Loucy (cell line): ENCODE results near the gene INSRR.
A peak's percentile ranks its signal among the peaks of the same experiment; 100 is the strongest.

Experiments used
- H2AFZ ChIP-seq: fragments of 200-600 bp; sonication (generic); 2 replicates; pipeline ENCODE4 v1.6.0; 2016; ENCODE audit warnings: antibody characterized with exemption, mild to moderate bottlenecking, low read length, moderate library complexity
- H3F3A ChIP-seq: fragments of 200-600 bp; 2 replicates; pipeline ENCODE4 v1.6.0; 2016; ENCODE audit warnings: antibody characterized with exemption, low read depth, mild to moderate bottlenecking
- H3K27me3 ChIP-seq: fragments of 200-600 bp; sonication (generic); 2 replicates; pipeline ENCODE4 v1.6.1; 2014; ENCODE audit warnings: low read length, mild to moderate bottlenecking; ENCODE audit not compliant: insufficient read depth, poor library complexity, severe bottlenecking
- H3K36me3 ChIP-seq: fragments of 200-600 bp; sonication (generic); 2 replicates; pipeline ENCODE4 v1.6.1; 2016; ENCODE audit warnings: low read length; ENCODE audit not compliant: insufficient read depth
- H3K4me1 ChIP-seq: fragments of 200-600 bp; sonication (generic); 2 replicates; pipeline ENCODE4 v1.5.1; 2014; ENCODE audit warnings: low read length, mild to moderate bottlenecking; ENCODE audit not compliant: insufficient read depth, poor library complexity, severe bottlenecking
- H3K4me2 ChIP-seq: fragments of 200-600 bp; sonication (generic); 2 replicates; pipeline ENCODE4 v1.6.0; 2014; ENCODE audit warnings: antibody characterized with exemption, low read length, low read depth, mild to moderate bottlenecking; ENCODE audit not compliant: poor library complexity, severe bottlenecking
- H3K4me3 ChIP-seq: fragments of 200-600 bp; sonication (generic); 2 replicates; pipeline ENCODE4 v1.5.1; 2014; ENCODE audit warnings: low read length, mild to moderate bottlenecking, mixed read lengths; ENCODE audit not compliant: poor library complexity, severe bottlenecking
- H3K79me2 ChIP-seq: fragments of 200-600 bp; sonication (generic); 2 replicates; pipeline ENCODE4 v1.6.1; 2014; ENCODE audit warnings: low read length; ENCODE audit not compliant: insufficient read depth
- H3K9ac ChIP-seq: fragments of 200-600 bp; sonication (generic); 2 replicates; pipeline ENCODE4 v1.6.0; 2014; ENCODE audit warnings: mild to moderate bottlenecking, low read depth, low read length, moderate library complexity; ENCODE audit not compliant: poor library complexity, severe bottlenecking
- H3K9me2 ChIP-seq: fragments of 200-600 bp; sonication (generic); replicated peaks from 2 replicates; pipeline ENCODE4 v1.6.1; 2016; ENCODE audit warnings: low read depth, low read length, mixed read lengths
- H3K9me3 ChIP-seq: fragments of 200-600 bp; sonication (generic); 2 replicates; pipeline ENCODE4 v1.6.1; 2014; ENCODE audit warnings: mild to moderate bottlenecking, antibody characterized with exemption, low read length, low read depth; ENCODE audit not compliant: insufficient read depth
- H4K20me1 ChIP-seq: fragments of 200-600 bp; sonication (generic); 2 replicates; pipeline ENCODE4 v1.6.0; 2014; ENCODE audit warnings: antibody characterized with exemption, low read length, mild to moderate bottlenecking; ENCODE audit not compliant: insufficient read depth, poor library complexity, severe bottlenecking
- EZH2phosphoT487 ChIP-seq: fragments of 200-600 bp; IDR thresholded peaks from 2 replicates; pipeline ENCODE4 v1.6.1; 2018; ENCODE audit warnings: antibody characterized with exemption, mild to moderate bottlenecking, moderate library complexity, borderline replicate concordance
- TF ChIP-seq, protein P1 (sequence below): fragments of 200-600 bp; sonication (generic); conservative IDR thresholded peaks from 2 replicates; pipeline ENCODE4 v1.5.1; 2014; ENCODE audit warnings: mild to moderate bottlenecking, antibody characterized with exemption, low read length

INSRR gene

DNA sequence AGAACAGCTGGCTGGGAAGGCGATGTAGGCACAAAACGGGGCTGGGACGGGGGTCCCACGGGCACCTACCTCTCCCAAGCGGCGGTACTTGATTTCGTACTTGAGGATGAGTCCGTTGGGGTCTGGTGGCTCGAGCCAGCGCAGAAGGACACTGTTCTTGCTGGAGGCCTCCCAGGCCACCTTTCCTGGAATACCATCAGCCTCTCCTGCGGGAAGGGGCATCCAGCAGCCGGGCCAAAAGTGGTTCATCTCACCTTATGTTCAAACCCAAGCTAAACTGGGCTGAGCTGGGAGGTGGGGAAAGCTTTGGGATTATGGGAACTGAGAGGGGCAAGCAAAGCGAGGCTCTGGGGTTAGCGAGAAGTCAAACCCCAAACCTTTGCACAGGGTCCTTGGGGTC is 14.3 kb downstream of the INSRR start:
- no peaks in the 10 kb centered on the region for H3K27me3 ChIP-seq
- no peak overlapping the region for H2AFZ ChIP-seq
- H3K79me2 ChIP-seq = no peaks in the 10 kb centered on the region
- no peaks in the 10 kb centered on the region for H3K4me1 ChIP-seq
- H4K20me1 ChIP-seq = no peaks in the 10 kb centered on the region
- no peaks in the 10 kb centered on the region for H3F3A ChIP-seq
- no peaks in the 10 kb centered on the region for H3K9me2 ChIP-seq
- H3K4me3 ChIP-seq = no peak overlapping the region
- no peak for TF ChIP-seq EZH2phosphoT487
- H3K4me2 ChIP-seq = no peak overlapping the region
- H3K36me3 ChIP-seq = no peaks in the 10 kb centered on the region
- no peak overlapping the region for H3K9ac ChIP-seq
- H3K9me3 ChIP-seq = no peaks in the 10 kb centered on the region

DNA sequence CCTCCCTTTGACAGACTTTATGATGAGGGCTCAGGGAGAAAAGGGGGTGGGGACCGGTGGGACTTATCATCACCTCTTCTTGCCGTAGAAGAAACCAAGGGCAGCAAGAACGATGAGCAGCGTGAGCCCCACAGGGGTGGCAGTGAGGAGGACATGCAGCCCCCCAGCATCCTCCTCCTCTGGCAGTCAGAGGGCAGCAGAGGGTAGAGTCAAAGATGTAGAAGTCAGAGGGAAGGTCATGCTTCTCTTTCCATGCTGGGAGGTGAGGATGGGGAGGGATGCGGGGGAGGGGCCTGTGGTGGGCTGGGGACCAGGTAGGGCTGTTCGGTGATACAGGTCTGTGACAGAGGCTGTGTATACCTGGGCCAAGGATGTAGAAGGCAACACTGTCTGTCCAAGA is 14.8 kb downstream of the INSRR start:
- H3K9me3 ChIP-seq = no peaks in the 10 kb centered on the region
- no peaks in the 10 kb centered on the region for H4K20me1 ChIP-seq
- H3K4me2 ChIP-seq = no peak overlapping the region
- H3K9ac ChIP-seq = no peak overlapping the region
- H3F3A ChIP-seq = no peaks in the 10 kb centered on the region
- no peak for TF ChIP-seq EZH2phosphoT487
- TF ChIP-seq, protein P1, sequence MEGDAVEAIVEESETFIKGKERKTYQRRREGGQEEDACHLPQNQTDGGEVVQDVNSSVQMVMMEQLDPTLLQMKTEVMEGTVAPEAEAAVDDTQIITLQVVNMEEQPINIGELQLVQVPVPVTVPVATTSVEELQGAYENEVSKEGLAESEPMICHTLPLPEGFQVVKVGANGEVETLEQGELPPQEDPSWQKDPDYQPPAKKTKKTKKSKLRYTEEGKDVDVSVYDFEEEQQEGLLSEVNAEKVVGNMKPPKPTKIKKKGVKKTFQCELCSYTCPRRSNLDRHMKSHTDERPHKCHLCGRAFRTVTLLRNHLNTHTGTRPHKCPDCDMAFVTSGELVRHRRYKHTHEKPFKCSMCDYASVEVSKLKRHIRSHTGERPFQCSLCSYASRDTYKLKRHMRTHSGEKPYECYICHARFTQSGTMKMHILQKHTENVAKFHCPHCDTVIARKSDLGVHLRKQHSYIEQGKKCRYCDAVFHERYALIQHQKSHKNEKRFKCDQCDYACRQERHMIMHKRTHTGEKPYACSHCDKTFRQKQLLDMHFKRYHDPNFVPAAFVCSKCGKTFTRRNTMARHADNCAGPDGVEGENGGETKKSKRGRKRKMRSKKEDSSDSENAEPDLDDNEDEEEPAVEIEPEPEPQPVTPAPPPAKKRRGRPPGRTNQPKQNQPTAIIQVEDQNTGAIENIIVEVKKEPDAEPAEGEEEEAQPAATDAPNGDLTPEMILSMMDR = peak; percentile 26; the same call in 1 of the 2 replicates
- no peak overlapping the region for H2AFZ ChIP-seq
- no peaks in the 10 kb centered on the region for H3K36me3 ChIP-seq
- H3K27me3 ChIP-seq = no peaks in the 10 kb centered on the region
- H3K4me3 ChIP-seq = no peak overlapping the region
- no peaks in the 10 kb centered on the region for H3K9me2 ChIP-seq
- H3K79me2 ChIP-seq = no peaks in the 10 kb centered on the region
- H3K4me1 ChIP-seq = no peaks in the 10 kb centered on the region

DNA sequence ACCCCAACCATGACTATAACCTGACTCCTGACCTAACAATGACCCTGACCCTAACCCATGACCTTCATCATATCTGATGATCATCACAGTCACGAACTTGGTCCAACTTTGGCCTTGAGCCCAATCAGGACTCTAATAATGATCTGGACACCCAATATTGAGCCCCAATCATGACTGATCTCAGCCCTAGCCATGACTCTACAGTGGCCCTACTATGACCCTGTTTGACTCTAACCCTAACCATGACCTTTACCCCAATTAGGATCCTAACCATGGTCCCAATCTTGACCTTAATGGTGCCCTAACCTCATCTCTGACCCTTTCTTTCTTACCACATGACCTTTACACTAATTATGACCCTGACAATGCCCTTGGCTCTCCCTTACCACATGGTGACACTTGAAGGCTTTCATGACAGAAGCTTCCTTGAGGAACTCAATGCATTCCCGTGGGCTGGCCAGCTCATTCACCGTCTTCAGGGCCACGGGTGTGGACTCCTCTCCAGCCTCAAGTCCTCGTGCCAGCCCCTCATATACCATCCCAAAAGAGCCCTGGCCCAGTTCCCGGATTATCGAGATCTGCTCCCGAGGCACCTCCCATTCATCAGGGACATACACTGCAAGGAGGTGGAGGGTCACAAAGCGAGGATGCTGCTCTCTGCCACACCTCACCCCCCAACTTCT is 16.2 kb downstream of the INSRR start:
- no peak overlapping the region for H3K4me3 ChIP-seq
- no peaks in the 10 kb centered on the region for H3K27me3 ChIP-seq
- H3K9me2 ChIP-seq = no peaks in the 10 kb centered on the region
- no peaks in the 10 kb centered on the region for H3F3A ChIP-seq
- H3K4me1 ChIP-seq = no peaks in the 10 kb centered on the region
- H3K79me2 ChIP-seq = no peaks in the 10 kb centered on the region
- H3K9ac ChIP-seq = no peak overlapping the region
- no peak overlapping the region for H3K4me2 ChIP-seq
- no peak overlapping the region for H2AFZ ChIP-seq
- no peaks in the 10 kb centered on the region for H3K9me3 ChIP-seq
- H3K36me3 ChIP-seq = no peaks in the 10 kb centered on the region
- H4K20me1 ChIP-seq = no peaks in the 10 kb centered on the region
- TF ChIP-seq, protein P1 = no peak

DNA sequence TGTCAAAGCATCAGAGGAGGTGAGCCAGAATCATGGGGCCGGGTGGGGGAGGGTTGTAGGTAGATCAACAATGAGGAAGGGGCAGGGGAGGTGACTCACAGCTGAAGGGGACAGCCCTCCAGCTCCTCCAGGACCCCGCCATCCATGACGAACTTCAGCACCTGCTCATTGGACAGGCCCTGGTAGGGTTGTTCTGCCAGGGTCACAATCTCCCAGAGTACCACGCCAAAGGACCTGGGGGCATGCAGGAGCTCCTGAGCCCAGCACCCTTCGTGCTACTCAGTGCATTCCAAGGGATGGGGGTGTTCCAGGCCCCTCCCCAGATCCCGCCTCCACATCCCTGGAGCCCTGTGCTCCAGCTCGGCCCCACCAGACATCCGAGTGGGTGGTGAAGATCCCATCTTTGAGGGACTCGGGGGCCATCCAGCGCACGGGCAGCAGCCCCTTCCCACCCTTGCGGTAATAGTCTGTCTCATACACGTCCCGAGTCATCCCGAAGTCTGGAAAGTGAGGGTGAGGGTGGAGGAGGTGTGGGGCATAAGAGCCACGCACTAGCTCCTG is 17.5 kb downstream of the INSRR start:
- H3K4me2 ChIP-seq = no peak overlapping the region
- H3K9me2 ChIP-seq = no peaks in the 10 kb centered on the region
- TF ChIP-seq, protein P1 = no peak
- TF ChIP-seq EZH2phosphoT487 = no peak
- H3K4me3 ChIP-seq = no peak overlapping the region
- H3K79me2 ChIP-seq = no peaks in the 10 kb centered on the region
- no peak overlapping the region for H3K9ac ChIP-seq
- no peaks in the 10 kb centered on the region for H4K20me1 ChIP-seq
- no peaks in the 10 kb centered on the region for H3K4me1 ChIP-seq
- no peaks in the 10 kb centered on the region for H3F3A ChIP-seq
- no peaks in the 10 kb centered on the region for H3K9me3 ChIP-seq
- no peak overlapping the region for H2AFZ ChIP-seq
- H3K36me3 ChIP-seq = no peaks in the 10 kb centered on the region
- H3K27me3 ChIP-seq = no peaks in the 10 kb centered on the region
